GM19328 (cell line): ENCODE results near the gene JAM3.
A peak's percentile ranks its signal among the peaks of the same experiment; 100 is the strongest.

Experiments
- ATAC-seq: cut with Tn5 transposase; IDR thresholded peaks from one replicate; pipeline ENCODE4 v1.9.1; 2021; ENCODE audit warnings: mild to moderate bottlenecking, moderate library complexity; ENCODE audit not compliant: unreplicated experiment

The JAM3 gene

DNA sequence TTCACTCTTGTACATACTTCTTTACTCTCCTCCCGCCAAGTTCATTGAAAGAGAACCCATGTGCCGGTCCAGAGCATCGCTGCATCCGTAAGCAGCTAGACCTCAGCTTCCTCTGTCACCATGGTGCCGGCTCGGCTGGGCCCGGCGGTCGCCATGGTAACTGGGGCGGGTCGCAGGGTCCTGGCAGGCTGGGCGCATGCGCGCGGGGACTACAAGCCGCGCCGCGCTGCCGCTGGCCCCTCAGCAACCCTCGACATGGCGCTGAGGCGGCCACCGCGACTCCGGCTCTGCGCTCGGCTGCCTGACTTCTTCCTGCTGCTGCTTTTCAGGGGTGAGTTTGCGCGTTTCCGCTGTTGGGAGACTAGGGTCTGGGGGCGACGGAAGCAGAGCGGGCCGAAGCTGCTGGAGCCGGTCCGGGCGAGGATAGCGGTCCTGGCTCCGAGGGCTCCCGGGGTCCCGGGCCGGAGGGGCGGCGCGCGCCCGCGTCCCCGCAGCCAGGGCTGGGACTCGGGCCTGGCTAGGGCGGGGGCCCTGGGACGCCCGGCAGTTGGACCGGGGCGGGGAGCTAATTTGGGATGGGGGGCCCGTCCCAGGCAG, at the start of gene JAM3:
Gene JAM3, plus strand, starts transcription at position 244 of the 597 bp plus-strand sequence. Its CDS starts 12 bp downstream, at position 256.
- ATAC-seq = peak; percentile 84

DNA sequence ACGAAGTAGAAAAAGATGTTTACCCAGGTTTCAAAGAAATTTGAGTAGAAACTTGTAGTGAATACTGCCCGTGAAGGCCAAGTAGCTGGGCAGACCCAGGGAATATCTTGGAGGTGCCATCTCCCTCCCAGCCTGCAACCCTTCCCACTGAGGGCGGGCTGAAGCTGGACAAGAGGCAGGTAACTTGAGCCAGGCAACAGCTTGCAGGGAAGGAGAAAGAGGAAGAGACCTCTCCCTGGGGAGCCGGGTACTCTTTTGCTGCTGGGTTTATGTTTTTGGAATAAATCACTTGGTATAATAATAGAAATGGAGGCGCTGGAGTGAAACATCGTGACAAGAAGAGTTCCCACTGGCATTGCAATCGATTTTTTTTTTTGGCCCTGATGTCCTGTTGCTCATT, 49.4 kb upstream of the JAM3 start:
- ATAC-seq = no peak

- no peak for ATAC-seq
Measured at GRCh38 chr11:134020598-134020997, 48.3 kb upstream of the JAM3 start.

DNA sequence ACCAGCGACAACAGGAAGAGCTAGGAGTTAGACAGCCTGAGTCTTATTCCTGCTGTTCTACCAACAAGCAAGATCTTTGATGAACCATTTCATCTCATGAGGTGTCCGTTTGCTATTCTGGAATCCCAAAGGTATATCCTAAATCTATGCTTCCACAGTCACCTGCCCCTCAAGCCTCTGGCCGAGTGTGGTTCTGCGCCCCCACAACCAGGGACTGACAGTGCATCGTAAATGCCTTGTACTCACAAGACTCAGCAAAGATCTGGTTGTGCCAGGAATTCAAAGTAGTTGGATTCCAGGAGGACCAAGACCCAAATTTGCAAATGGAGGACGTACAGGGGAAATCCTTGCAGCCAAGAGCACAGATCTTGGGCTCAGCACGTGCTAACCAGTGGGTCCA, 47.5 kb upstream of the JAM3 start:
- no peak for ATAC-seq

DNA sequence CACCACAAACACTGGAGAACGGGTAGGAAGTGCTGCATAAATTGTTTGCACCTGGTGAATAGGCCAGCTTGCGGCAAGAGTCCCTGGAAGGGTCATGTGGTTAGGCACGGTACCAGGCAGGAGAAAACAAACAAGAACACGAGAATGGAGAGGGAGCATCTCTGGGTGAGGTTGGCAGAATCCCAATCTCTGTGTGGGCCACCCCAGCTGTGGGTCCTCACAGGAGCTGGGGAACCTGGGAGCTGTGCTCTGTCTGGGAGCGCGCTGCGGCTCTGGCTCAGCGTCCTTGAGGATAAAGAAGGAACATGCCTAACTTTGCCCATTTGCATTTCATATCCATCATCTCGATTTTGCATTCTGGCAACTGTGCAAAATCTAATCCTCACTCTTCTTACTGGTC, 46.1 kb upstream of the JAM3 start:
- no peak for ATAC-seq

GRCh38 chr11:134024420-134025081, 44.3 kb upstream of the JAM3 start:
- ATAC-seq = no peak

DNA sequence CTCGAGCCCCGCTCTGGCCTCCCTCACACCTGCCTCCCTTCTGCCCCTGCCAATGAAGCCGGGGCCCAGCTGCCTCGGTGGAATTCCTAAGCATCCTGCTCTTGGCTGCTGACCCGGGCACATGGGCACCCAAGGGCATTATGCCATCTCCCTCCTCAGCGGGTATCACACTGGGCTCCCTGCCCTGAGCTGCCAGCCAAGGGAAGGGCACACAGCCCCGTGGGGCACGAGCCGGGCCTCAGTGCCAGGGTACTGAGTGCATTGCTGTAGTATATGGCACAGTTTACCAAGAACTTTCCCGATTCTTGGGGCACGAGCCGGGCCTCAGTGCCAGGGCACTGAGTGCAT, 43.8 kb upstream of the JAM3 start:
- ATAC-seq = no peak

- ATAC-seq = no peak
Measured at GRCh38 chr11:134026655-134027343, 42.1 kb upstream of the JAM3 start.

DNA sequence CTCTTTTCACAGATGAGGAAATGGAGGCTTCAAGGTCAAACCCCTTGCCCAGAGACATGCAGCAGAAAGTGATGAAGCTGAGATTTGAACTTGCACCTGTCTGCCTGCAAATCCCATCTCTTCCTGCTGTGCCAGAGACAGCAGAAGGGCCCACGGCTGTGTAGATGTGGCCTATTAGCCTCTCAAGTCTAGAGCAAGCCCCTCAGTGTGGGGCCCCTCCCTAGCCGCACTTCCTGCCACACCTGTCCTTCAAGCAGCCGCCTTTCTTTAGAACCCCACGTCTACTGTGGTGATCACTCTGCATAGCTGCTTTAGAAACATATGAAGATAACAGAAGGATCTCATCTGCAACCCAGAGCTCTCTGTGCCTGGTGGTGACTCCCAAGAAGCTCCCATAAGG, 41.2 kb upstream of the JAM3 start:
- no peak for ATAC-seq

DNA sequence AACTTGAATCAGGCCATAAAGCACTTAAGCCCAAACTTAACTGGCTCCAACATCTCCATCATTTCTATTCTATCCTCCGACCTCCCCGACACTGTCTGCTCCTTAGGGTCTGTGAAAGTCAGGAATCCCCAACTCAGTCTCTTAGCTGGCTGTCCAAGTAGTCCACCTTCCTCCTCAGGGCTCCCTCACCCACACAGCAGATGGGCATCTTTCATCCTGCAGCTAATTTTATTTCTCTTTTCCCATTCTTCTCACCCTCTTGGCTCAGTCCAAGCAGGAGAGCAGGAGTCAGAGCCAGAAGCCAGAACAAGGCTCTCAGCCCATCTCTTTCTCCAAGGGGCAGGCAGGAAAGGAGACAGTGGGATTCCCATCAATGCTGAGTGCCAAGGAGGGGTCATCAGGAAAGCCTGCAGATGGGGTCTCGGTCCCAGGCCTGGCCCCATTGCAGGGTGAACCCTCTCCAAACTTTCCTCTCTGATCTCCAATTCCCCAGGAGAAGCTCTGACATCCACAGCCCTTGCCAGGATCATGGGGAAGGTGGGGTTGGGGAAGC, 40.4 kb upstream of the JAM3 start:
- ATAC-seq = no peak

- ATAC-seq = no peak
Measured at GRCh38 chr11:134030853-134031252, 38.0 kb upstream of the JAM3 start.

DNA sequence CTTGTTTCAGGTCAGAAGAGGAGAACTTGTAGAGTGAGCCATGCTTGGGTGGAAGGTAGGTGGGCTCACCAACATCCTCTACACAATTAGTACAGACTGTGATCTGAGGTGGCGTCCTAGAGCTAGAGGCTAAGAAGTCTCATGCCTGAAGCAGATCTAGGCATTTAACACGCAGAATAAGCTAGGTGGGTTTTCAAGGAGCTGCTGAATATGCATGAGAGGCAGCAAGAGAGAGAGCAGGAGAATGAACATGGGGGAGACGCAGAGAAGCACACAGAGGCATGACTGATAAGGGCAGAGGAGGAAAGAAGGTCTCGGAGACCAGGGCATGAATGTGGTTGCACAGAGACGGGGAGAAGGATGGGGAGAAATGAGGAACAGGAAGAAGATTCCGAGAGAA, 36.8 kb upstream of the JAM3 start:
- no peak for ATAC-seq

DNA sequence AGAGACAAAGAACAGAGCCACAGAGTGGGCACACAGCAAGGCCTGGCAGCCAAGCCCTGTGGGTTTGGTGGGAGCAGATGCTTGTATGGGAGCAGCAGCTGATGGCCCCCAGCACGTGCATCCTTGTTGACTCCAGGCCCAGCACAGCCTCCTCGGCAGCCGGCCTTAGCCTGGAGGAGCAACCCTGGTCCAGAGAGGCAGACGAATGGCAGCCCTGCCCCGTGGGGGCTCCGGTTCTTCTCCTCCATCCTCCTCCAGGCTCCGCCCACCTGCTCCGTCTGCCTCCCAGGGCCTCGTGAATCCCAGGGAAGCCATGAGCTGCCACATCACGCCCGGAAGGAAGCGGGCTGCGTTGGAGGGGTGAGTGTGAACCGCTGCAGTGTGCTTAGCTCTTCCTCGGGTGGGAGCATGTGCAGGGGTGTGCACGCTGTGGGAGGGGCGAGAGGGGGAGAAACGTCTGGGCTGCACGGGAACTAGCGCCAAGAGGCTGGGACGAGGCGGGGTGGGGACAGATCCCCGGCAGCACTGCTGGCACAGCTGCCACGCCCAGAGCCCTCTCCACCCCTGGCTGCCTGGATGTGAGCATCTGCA, 36.3 kb upstream of the JAM3 start:
- no peak for ATAC-seq

DNA sequence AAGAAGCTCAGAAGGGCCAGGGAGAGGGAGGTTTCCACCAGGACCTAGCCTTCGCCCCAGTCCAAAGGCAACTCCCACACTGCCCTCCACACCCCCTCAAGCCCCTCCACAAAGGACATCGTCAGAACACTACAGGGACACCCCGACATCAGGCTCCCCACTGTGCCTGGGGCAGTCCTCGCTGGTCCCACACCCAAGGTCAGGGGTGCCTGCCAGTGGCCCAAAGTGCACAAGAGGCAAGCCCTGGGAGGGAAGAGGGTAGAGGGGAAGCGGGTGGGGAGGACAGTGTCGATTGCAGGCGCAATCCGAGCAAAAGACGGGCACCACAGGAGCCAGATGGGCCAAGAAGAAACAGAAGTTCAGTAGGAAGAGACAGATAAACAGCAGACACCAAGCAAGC, 35.6 kb upstream of the JAM3 start:
- no peak for ATAC-seq

GRCh38 chr11:134033696-134034491, 35.0 kb upstream of the JAM3 start:
- ATAC-seq = peak; percentile 52

DNA sequence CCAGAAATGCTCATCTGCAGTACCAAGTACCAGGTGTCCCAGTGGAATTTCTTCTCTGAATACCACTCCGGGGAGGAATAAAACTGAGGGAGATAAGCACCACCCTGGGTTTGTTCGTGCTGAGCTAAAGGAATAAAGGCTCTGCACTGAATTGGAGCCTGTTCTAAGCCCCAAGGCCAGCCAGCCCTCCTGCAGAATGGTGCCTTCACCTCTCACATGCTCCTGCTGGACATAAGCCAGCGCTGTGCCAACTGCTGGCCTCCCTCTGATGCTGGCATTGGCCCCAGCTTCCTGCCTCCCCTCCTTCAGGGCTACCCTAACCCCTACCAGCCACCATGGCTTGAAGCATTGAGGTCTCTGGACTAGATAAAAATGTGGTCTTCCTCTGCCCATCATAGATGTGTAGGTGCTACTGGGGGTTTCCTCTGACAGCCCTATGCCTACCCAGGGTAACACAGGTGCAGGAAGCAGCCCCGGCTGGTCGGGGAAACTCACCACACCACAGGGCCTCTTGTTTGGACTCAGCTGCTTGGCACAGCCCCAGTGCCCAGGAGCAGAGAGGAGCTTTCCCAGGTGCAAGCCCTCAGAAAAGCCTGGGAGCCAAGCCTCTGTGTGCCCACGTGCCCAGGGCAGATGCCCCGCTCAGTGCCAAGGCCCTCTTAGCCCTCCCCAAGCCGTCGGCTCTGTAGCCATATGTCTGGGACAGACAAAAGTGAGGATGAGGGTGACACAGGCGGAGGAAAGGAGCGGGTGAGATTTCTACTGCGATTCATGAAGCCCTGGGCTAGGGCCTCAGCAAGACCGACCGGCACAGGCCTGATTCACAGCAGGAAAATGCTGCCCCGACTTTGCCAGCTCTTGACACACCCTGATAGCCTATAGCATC, 34.1 kb upstream of the JAM3 start:
- ATAC-seq = no peak

DNA sequence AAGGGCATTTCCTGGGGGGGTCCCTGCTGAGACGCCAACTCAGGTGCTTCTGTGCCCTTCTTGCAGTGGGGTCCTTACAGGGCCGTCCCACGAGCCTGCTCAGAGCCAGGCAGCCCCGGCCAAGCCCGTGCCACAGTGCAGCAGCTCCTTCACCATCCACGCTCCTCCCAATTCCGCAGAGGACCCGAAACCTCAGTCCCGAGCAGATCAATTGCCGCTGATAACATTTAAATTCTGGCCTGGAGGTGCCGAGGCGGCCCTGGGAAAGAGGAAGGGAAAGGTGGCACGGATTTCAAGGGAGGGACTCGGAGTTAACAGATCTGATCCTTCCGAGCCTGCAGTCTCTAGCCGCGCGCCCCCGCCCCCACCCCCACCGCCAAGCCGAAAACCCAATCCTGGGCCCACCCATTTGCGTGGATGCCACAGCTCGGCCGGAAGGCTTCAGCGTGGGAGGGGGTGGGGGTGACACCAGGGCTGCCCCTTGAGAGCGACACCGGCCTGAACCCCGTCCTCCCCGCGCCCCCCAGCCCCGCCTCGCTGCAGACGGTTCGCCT, 32.3 kb upstream of the JAM3 start:
- ATAC-seq = no peak

- ATAC-seq = peak; percentile 44
Measured at GRCh38 chr11:134037046-134037908, 31.6 kb upstream of the JAM3 start.
